ENCODE data around the gene PRPF40B. TPM values are rescaled to one million over a fixed set of nuclear protein-coding genes. Genes with fewer than 3 reads are reported as not detected.

Gene PRPF40B
- polyA plus RNA-seq, 12 donors = 10.3 to 42.6 (median 13.4) TPM; not detected in 1

DNA sequence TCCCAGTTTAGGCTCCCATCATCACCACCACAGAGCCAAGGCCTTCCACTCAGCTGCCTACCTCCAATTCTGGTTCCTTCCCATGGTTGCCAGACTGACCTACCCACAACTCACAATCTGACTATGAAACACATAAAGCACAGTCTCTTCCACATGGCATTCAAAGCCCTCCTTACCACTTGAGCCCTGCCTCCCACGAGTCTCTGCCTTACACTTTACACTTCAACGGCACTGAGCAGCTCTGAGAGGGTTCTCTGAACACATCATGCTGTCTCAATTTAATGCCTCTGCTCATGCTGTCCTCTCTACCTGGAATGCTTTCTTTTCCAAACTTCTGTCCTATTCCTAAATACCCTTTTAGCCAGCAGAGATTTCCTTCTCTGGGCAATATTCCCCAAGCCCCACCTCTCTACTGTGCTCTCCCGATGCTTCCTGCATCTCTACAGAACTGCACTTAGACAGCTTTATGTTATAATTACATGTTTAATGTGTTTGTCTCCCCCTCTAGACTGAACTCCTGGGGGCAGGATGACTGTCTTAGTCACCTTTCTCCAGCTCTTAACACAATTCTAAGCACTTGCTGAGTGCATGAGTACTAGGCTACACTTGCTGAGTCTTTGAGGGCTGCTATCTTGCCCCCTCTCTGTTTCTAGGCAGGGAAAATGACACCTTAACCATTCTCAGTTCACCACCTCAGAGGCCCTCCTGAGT is 60.4 kb downstream of the PRPF40B start:
- DNase-seq = no peak

DNA sequence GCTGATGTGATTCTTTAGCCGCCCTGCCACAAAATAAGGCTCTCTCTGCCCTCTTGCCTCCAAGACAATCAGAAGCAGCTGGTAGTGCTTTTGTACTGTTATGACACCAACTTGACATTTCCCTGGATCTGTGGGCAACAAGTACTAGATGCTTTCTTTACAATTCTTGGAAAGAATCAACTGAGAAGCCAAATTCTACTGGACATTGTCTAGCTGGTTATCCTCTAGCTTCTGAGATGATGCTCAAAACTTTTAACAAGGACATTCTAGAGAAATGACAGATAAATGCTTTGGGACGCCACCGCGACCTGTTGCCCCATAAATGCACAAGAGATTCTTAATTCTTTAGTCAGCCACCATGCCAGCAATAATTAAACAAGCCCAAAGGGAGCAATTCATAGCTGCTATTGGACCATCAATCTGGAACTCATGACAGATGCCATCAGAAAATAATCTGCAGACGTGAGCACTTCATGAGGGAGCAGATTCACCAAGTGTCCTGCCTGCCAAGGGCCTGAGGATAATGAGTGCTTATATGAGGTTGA is 61.0 kb downstream of the PRPF40B start:
- DNase-seq = no peak

DNA sequence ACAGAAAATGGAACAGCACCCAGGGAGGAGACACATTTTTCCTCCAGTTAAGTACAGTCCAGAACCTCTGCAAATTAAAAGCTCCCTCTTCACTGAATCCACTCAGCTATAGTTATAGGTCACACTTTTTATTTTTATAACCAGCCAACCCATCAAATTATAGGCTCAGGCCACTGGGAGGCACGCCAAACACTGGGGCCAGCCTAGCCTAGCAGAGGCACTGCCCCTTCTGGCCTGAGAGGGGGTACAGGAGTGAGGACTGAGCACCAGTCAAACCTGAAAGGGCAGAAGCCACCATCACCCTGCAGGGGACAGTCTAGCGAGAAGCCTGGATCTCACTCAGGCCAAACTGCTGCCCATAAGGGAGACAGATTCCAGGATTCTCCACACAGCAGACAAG is 64.6 kb downstream of the PRPF40B start:
- DNase-seq = no peak

DNA sequence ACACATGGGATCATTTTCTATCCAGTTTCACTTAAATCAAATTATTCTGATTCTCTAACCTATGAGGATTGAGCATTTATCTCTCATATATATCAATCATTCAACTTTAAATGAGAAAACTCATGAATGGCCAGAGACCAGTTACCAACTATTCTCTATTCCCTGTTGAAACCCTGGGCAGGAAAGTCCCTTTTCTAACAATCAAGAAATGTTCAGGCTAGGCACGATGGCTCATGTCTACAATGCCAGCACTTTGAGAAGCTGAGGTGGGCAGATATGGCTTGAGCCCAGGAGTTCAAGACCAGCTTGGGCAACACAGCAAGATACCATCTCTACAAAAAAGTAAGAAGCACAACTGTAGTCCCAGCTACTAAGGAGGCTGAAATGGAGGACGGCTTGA is 65.9 kb downstream of the PRPF40B start:
- DNase-seq = no peak

DNA sequence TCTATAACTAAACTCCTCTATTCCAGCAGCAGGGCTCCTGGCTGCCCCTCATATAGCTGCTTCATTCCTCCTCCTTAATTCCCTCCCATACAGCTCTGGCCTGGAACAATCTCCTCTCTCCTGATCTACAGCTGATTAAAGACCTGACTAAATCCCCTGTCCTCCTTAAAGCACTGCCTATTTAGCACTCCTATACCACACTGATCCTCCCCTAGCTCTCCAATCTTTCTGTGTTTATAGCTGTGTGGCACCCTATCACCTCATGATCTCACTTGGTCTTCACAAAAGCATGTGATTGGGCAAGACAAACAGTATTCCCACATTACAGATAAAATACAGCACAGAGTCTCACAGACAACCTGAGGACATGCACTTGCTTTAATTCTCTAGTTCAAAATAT is 66.4 kb downstream of the PRPF40B start:
- DNase-seq = no peak

DNA sequence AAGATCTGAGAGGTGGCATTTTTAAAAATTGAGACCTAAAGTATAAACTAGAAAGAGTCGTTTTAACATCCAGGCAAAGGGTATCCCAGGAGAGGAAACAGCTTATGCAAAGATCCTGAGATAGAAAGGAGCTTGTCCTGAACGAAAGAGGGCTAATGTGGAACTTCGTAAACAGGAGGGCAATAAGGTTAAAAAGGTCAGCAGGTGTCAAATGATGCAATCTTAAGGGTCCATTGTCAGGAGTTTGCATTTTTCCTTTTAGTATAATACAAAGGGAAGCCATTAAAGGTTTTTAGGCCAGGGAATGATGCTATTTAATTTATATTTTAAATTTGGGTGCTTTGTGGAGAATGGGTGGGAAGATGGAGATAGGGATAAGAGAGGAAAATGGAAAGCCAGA is 69.5 kb downstream of the PRPF40B start:
- no peak for DNase-seq

DNA sequence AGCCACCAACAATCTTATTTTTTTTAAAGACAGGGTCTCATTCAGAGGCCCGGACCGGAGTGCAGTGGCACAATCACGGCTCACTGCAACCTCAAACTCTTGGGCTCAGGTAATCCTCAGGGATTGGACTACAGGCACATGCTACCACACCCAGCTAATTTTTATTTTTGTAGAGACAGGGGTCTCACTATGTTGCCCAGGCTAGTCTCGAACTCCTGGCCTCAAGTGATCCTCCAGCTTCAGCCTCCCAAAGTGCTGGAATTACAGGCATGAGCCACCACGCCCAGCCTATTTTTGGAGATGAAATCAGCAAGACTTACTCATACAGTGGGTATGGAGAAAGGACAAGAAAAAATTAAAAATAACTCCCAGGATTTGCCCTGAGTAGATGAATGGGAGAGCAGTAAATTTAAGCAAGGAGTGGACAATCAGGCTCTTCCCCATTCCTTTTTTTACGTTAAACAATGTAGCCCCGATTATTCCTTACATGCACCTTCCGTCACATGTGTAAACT is 70.6 kb downstream of the PRPF40B start:
- DNase-seq = no peak

Other genes with a start within 250 kb of the PRPF40B start
- gene KCNH3, start 84.5 kb upstream of the PRPF40B start, polyA plus RNA-seq (ENCODE audit: insufficient read length in 12 of 12) = 1 to 10 TPM in 6 of 12 donors, under 1 TPM in 4, not detected in 2; 0.75 to 2.5 (median 1.2) TPM
- gene MCRS1, start 55.4 kb upstream of the PRPF40B start, polyA plus RNA-seq (ENCODE audit: insufficient read length in 12 of 12) = 100 to 1,000 TPM in 1 of 12 donors, 10 to 100 TPM in 11; 44.4 to 714 (median 55.0) TPM
- 1 to 10 TPM in 6 of 12 donors, under 1 TPM in 4, not detected in 2; 0.50 to 3.8 (median 1.4) TPM for gene FAM186B, start 17.9 kb upstream of the PRPF40B start, polyA plus RNA-seq (ENCODE audit: insufficient read length in 12 of 12)
- gene FMNL3, start 83.8 kb downstream of the PRPF40B start, polyA plus RNA-seq (ENCODE audit: insufficient read length in 12 of 12) = 100 to 1,000 TPM in 1 of 12 donors, 10 to 100 TPM in 11; 22.8 to 166 (median 28.1) TPM
- 100 to 1,000 TPM; 244 to 709 (median 288) TPM for gene TMBIM6, start 118.0 kb downstream of the PRPF40B start, polyA plus RNA-seq (ENCODE audit: insufficient read length in 12 of 12)
- 10 to 100 TPM in 11 of 12 donors, not detected in 1; 22.5 to 51.4 (median 30.0) TPM for gene NCKAP5L, start 204.9 kb downstream of the PRPF40B start, polyA plus RNA-seq (ENCODE audit: insufficient read length in 12 of 12)
- 1 to 10 TPM in 11 of 12 donors, not detected in 1; 3.5 to 6.3 (median 5.2) TPM for gene BCDIN3D, start 219.5 kb downstream of the PRPF40B start, polyA plus RNA-seq (ENCODE audit: insufficient read length in 12 of 12)